ENCODE results near the gene ARHGAP24.

GRCh38 chr4:86050496-86050895 lies 575.5 kb downstream of the ARHGAP24 start:
- TF ChIP-seq CTCF (IDR thresholded peaks at IDR 0.05; ENCODE audit: extremely low read depth in 1 of 2, insufficient read depth in 1 of 2, low read depth in 1 of 2, low read length in 2 of 2) (no peak), POLR2A (IDR thresholded peaks at IDR 0.05; ENCODE audit: low read depth, low read length) (no peak)

Measured in endothelial cell of umbilical vein (primary cell).